OCI-LY1 (cell line): Measurements from ENCODE around the gene PAK2.

Experiments used
- CTCF ChIP-seq: fragments of 200-600 bp; sonication (generic), shearing (Covaris generic); IDR thresholded peaks from 2 replicates; pipeline ENCODE4 v1.5.1; 2017; ENCODE audit warnings: mild to moderate bottlenecking, antibody characterized with exemption, low read length, moderate library complexity, mixed read lengths
- EZH2 ChIP-seq: fragments of 200-600 bp; sonication (generic), shearing (Covaris generic); IDR thresholded peaks from 2 replicates; pipeline ENCODE4 v1.8.0; 2017; ENCODE audit warnings: borderline replicate concordance, mixed run types, mild to moderate bottlenecking, antibody characterized with exemption, low read length, moderate library complexity, mixed read lengths

GRCh38 chr3:196774848-196775422 lies 35.3 kb downstream of the PAK2 start:
- no peak for TF ChIP-seq CTCF
- TF ChIP-seq EZH2, result no peak
